GM19468 (cell line): Measurements from ENCODE around the gene PMM2.
"Not testable (repeated sequence)": the region's sequence is repeated elsewhere in the genome, so short reads cannot be mapped to it uniquely, and the experiment has no call there.

Experiments used
- ATAC-seq: cut with Tn5 transposase; IDR thresholded peaks from one replicate; pipeline ENCODE4 v1.9.1; 2021; ENCODE audit warnings: mild to moderate bottlenecking, moderate library complexity, moderate number of reproducible peaks; ENCODE audit not compliant: unreplicated experiment; ENCODE audit errors: extremely low read depth

PMM2 gene

GRCh38 chr16:8777217-8777616 is 20.4 kb upstream of the PMM2 start:
- ATAC-seq, result no peak

- no peak for ATAC-seq
Observed at GRCh38 chr16:8781797-8782196, 15.8 kb upstream of the PMM2 start.

- no peak for ATAC-seq
Observed at GRCh38 chr16:8782673-8783072, 15.0 kb upstream of the PMM2 start.

GRCh38 chr16:8785408-8785807 is 12.2 kb upstream of the PMM2 start:
- no peak for ATAC-seq

- not testable (repeated sequence) for ATAC-seq
Observed at GRCh38 chr16:8786316-8786715, 11.3 kb upstream of the PMM2 start.

GRCh38 chr16:8788578-8789172 is 9.0 kb upstream of the PMM2 start:
- no peak for ATAC-seq

- ATAC-seq, result no peak
Observed at GRCh38 chr16:8795091-8795490, 2.5 kb upstream of the PMM2 start.

GRCh38 chr16:8795818-8796217 is 1.8 kb upstream of the PMM2 start:
- no peak for ATAC-seq

- no peak for ATAC-seq
Observed at GRCh38 chr16:8796469-8797363, 923 bp upstream of the PMM2 start.

- ATAC-seq, result no peak
Observed at GRCh38 chr16:8798174-8798527, 512 bp downstream of the PMM2 start.

- no peak for ATAC-seq
Observed at GRCh38 chr16:8798535-8799157, 1.0 kb downstream of the PMM2 start.

- ATAC-seq, result no peak
Observed at GRCh38 chr16:8801701-8802100, 4.1 kb downstream of the PMM2 start.

- not testable (repeated sequence) for ATAC-seq
Observed at GRCh38 chr16:8803733-8804132, 6.1 kb downstream of the PMM2 start.

- ATAC-seq, result no peak
Observed at GRCh38 chr16:8804313-8804712, 6.7 kb downstream of the PMM2 start.

- ATAC-seq, result no peak
Observed at GRCh38 chr16:8806272-8806983, 8.8 kb downstream of the PMM2 start.

- ATAC-seq, result no peak
Observed at GRCh38 chr16:8807189-8807588, 9.6 kb downstream of the PMM2 start.

GRCh38 chr16:8808009-8808408 is 10.4 kb downstream of the PMM2 start:
- ATAC-seq, result no peak

GRCh38 chr16:8808613-8809353 is 11.1 kb downstream of the PMM2 start:
- no peak for ATAC-seq

GRCh38 chr16:8812162-8812843 is 14.7 kb downstream of the PMM2 start:
- no peak for ATAC-seq
